Astrocyte of the spinal cord (primary cell): ENCODE data around the gene PMP22.

Source experiments
- DNase-seq: peaks from one replicate; pipeline ENCODE4 v3.0.0; 2011; ENCODE audit warnings: low read depth, low spot score
- H3K4me3 ChIP-seq: 2 replicates; pipeline ENCODE4 v1.5.1; 2011; ENCODE audit warnings: low read depth, mild to moderate bottlenecking, low read length, moderate library complexity
- in situ Hi-C: cut with HindIII; loops from 2 replicates; pipeline ENCODE4 v1.10.0; 2017; ENCODE audit warnings: low sequenced_read_pairs
- TF ChIP-seq, protein P1 (sequence below): IDR thresholded peaks from 2 replicates; pipeline ENCODE4 v1.5.1; 2012; ENCODE audit warnings: low read depth, mild to moderate bottlenecking, low read length, inconsistent platforms

PMP22 gene

GRCh38 chr17:15250135-15250860 lies 14.8 kb downstream of the PMP22 start:
- H3K4me3 ChIP-seq: no peak overlapping the region
- DNase-seq: no peak
- TF ChIP-seq, protein P1, sequence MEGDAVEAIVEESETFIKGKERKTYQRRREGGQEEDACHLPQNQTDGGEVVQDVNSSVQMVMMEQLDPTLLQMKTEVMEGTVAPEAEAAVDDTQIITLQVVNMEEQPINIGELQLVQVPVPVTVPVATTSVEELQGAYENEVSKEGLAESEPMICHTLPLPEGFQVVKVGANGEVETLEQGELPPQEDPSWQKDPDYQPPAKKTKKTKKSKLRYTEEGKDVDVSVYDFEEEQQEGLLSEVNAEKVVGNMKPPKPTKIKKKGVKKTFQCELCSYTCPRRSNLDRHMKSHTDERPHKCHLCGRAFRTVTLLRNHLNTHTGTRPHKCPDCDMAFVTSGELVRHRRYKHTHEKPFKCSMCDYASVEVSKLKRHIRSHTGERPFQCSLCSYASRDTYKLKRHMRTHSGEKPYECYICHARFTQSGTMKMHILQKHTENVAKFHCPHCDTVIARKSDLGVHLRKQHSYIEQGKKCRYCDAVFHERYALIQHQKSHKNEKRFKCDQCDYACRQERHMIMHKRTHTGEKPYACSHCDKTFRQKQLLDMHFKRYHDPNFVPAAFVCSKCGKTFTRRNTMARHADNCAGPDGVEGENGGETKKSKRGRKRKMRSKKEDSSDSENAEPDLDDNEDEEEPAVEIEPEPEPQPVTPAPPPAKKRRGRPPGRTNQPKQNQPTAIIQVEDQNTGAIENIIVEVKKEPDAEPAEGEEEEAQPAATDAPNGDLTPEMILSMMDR: no peak
- in situ Hi-C loops: no loop called here

DNA sequence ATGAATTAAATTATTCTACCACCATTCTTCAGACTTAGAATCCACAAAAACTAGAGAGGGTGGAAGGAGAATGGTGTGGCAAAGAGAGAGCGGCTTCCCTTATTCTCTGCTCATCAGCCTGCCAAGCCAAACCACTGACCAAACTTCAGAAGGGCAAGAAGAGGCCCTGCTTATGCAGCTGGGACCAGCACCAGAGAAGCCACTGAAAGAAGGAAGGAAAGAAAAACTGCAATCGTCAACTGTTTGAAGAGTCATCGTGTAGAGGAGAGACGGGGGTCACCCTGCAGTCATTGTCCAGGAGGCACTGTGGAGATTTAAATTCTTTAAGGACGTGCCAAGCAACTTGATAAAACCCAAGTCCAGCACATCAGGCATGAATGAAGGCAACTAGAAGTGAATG lies 15.6 kb downstream of the PMP22 start:
- TF ChIP-seq, protein P1: no peak
- no peak for DNase-seq
- H3K4me3 ChIP-seq: no peak overlapping the region
- in situ Hi-C loops: no loop called here

- TF ChIP-seq, protein P1: peak; percentile 56
- H3K4me3 ChIP-seq: no peak overlapping the region
- no peak for DNase-seq
- in situ Hi-C loops: no loop called here
Observed at GRCh38 chr17:15247891-15248529, 17.1 kb downstream of the PMP22 start.

DNA sequence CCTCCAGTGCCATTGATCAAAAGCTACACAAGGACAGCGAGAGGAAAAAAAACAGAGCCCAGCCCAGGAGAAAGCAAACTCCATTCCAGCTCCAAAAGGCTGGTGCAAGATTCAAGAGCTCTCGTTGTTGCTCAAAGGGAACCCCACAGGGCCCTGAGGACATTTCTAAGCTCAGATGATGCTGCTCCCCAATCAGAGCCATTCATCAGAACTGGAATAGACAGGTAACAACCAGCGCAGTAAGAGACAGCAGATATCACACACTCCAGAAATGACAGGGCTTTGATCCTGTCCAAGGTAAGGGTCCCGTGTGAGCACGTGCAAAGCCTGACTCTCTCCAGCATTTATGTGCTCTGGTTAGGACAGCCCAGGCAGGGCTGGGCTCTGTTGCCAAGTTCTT lies 20.1 kb downstream of the PMP22 start:
- no peak for DNase-seq
- TF ChIP-seq, protein P1: no peak
- no peak overlapping the region for H3K4me3 ChIP-seq
- in situ Hi-C loops: no loop called here

GRCh38 chr17:15240644-15241043 lies 24.5 kb downstream of the PMP22 start:
- H3K4me3 ChIP-seq: no peak overlapping the region
- DNase-seq: no peak
- in situ Hi-C loops: no loop called here
- TF ChIP-seq, protein P1: no peak

DNA sequence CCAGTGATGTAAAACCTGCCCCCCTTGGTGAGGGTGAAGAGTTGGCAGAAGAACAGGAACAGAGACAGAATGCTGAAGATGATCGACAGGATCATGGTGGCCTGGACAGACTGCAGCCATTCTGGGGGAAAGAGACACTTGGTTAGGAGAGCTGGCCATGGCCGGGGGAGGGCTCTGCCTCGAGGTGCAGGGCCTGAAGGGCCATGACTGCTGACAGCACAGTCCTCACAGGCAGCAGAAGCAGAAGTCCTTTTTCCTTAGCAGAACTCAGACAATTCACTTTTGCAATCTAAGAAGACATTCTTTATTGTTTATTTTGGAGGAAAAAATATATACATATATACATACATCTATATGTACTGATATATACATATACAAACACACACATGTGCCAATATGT lies 25.6 kb downstream of the PMP22 start:
- in situ Hi-C loops: no loop called here
- TF ChIP-seq, protein P1: no peak
- no peak for DNase-seq

More for the DNA sequence above, 25.6 kb downstream of the PMP22 start:
- no peak overlapping the region for H3K4me3 ChIP-seq
